ENCODE measurements around the gene SMAD7. TPM values are rescaled to one million over a fixed set of nuclear protein-coding genes. Genes with fewer than 3 reads are reported as not detected.

The SMAD7 gene
- total RNA-seq, 4 donors from 2014 or later, result 22.5 to 54.9 (median 40.0) TPM

DNA sequence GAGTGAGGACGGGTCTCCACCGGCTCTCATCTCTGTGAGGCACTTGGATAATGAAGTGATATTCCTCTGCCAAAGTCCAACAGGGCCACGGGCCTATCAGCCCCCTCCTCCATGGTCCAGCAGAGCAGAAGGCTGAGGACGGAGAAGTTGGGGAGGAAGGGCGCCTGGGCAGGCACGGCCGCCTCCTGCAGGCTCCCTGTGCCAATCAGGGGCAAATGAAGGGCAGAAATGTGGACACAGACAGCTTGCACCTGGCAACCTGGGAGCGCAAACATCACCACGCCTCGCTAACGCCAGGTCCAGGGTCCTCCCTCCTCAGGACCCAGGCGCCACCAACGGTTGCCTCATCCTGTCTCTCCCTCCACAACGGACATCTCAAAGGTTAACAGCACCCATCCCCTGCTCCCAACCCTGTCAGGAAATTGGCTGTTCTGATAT, 24.3 kb downstream of the SMAD7 start:
- peak overlapping the region; percentile 18 to 97 (median 84) for H3K27ac ChIP-seq (replicated peaks in 1 of 4)
- peaks cover 96 to 100% (median 99%) of the 10 kb centered on the region in 4 donors for H3K4me1 ChIP-seq
- no peak for DNase-seq (ENCODE audit: extremely low spot score)
- H3K36me3 ChIP-seq, result peaks cover 0 to 3% (median 2%) of the 10 kb centered on the region in 4 donors
- no peaks in the 10 kb centered on the region for H3K27me3 ChIP-seq
- H3K9me3 ChIP-seq, result no peaks in the 10 kb centered on the region
- intact Hi-C loops (cut with DNase I), result no loop called here
- no peak overlapping the region for H3K4me3 ChIP-seq
- WGBS, result 81% methylated on average over 14 of the region's 14 CpGs
- TF ChIP-seq, protein P1, sequence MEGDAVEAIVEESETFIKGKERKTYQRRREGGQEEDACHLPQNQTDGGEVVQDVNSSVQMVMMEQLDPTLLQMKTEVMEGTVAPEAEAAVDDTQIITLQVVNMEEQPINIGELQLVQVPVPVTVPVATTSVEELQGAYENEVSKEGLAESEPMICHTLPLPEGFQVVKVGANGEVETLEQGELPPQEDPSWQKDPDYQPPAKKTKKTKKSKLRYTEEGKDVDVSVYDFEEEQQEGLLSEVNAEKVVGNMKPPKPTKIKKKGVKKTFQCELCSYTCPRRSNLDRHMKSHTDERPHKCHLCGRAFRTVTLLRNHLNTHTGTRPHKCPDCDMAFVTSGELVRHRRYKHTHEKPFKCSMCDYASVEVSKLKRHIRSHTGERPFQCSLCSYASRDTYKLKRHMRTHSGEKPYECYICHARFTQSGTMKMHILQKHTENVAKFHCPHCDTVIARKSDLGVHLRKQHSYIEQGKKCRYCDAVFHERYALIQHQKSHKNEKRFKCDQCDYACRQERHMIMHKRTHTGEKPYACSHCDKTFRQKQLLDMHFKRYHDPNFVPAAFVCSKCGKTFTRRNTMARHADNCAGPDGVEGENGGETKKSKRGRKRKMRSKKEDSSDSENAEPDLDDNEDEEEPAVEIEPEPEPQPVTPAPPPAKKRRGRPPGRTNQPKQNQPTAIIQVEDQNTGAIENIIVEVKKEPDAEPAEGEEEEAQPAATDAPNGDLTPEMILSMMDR (IDR thresholded peaks at IDR 0.05), result no peak
- no peak for TF ChIP-seq POLR2AphosphoS5 (IDR thresholded peaks at IDR 0.05)
- TF ChIP-seq POLR2A (IDR thresholded peaks at IDR 0.05; ENCODE audit: low read depth), result no peak
- no peak for TF ChIP-seq EP300 (IDR thresholded peaks at IDR 0.05)

DNA sequence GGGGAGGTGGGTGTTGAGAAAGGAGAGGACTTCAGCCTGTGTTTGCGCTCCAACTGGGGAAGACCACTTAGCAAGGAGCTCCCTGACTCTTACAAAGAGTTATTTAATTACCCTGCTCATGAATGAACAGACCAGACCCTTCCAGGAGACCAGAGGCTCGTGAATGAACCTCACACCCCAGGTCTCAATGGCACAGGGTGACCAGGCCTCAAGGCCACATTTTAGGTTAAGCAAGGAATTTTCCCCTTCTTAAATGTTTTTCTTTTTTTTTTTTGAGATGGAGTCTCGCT, 25.3 kb downstream of the SMAD7 start:
- intact Hi-C loops (cut with DNase I), result no loop called here
- TF ChIP-seq EP300 (IDR thresholded peaks at IDR 0.05) (no peak), POLR2AphosphoS5 (IDR thresholded peaks at IDR 0.05) (no peak), POLR2A (IDR thresholded peaks at IDR 0.05; ENCODE audit: low read depth) (no peak)
- TF ChIP-seq, protein P1 (IDR thresholded peaks at IDR 0.05), result no peak
- Histone ChIP-seq H3K27ac (replicated peaks in 1 of 4) (peak overlapping the region; percentile 56 to 97 (median 72)), H3K4me3 (no peak overlapping the region), H3K9me3 (no peaks in the 10 kb centered on the region), H3K36me3 (peaks cover 0 to 13% (median 12%) of the 10 kb centered on the region in 4 donors), H3K27me3 (no peaks in the 10 kb centered on the region), H3K4me1 (peaks cover 86 to 99% (median 95%) of the 10 kb centered on the region in 4 donors)
- WGBS, result 86% methylated on average over 3 of the region's 3 CpGs
- DNase-seq (ENCODE audit: extremely low spot score), result no peak

DNA sequence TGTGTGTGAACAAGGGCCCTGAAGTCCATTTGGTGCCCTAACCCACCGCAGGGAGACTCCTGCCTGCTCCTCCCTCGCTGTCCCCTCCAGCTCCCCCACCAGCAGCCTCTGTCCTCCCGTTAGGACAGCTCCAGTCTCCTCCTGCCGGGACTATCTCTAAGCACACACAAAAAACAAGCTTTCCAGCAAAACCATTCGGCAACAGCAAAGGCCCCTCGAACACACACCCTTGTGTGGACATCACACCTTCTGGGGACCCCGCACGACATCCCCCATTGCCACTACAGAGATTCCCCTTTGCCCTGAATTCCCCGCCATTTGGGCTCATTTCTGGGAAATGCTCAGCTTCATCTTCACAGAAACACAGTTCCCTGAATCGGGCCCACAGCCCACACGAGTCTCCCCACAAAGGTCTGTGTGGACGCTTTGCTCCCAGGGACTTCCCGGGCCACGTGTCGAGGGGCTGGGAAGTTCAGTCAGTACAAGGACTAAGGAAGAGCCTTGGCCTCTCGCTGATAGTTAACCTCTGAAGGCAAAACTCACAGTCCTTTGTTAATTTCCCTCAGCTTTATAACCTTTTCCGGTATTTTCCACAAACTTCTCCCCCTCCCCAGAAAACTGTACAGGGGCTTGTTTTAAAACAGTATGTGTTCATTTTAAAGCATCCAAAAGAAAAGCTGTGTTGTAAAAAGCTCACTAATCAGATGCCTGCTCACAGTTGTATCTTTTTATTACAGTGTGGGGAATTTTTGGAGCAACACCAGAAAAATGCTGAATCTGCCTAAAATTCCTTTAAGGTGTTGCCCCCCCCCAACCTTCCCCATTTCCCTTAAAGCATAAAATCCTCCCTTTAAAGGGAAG, 25.9 kb downstream of the SMAD7 start:
- H3K4me1 ChIP-seq, result peaks cover 81 to 95% (median 90%) of the 10 kb centered on the region in 4 donors
- H3K9me3 ChIP-seq, result no peaks in the 10 kb centered on the region
- TF ChIP-seq POLR2AphosphoS5 (IDR thresholded peaks at IDR 0.05) (no peak), POLR2A (IDR thresholded peaks at IDR 0.05; ENCODE audit: low read depth) (no peak), EP300 (IDR thresholded peaks at IDR 0.05) (no peak)
- TF ChIP-seq, protein P1 (IDR thresholded peaks at IDR 0.05), result no peak
- no peak for DNase-seq (ENCODE audit: extremely low spot score)
- 56% methylated on average over 17 of the region's 17 CpGs for WGBS
- H3K27ac ChIP-seq (replicated peaks in 1 of 4), result peak overlapping the region; percentile 56 to 97 (median 72)
- peak overlapping the region in 2 of 4 donors; percentile 0 to 10 for H3K4me3 ChIP-seq
- H3K27me3 ChIP-seq, result no peaks in the 10 kb centered on the region
- intact Hi-C loops (cut with DNase I), result no loop called here
- peaks cover 0 to 18% (median 16%) of the 10 kb centered on the region in 4 donors for H3K36me3 ChIP-seq

DNA sequence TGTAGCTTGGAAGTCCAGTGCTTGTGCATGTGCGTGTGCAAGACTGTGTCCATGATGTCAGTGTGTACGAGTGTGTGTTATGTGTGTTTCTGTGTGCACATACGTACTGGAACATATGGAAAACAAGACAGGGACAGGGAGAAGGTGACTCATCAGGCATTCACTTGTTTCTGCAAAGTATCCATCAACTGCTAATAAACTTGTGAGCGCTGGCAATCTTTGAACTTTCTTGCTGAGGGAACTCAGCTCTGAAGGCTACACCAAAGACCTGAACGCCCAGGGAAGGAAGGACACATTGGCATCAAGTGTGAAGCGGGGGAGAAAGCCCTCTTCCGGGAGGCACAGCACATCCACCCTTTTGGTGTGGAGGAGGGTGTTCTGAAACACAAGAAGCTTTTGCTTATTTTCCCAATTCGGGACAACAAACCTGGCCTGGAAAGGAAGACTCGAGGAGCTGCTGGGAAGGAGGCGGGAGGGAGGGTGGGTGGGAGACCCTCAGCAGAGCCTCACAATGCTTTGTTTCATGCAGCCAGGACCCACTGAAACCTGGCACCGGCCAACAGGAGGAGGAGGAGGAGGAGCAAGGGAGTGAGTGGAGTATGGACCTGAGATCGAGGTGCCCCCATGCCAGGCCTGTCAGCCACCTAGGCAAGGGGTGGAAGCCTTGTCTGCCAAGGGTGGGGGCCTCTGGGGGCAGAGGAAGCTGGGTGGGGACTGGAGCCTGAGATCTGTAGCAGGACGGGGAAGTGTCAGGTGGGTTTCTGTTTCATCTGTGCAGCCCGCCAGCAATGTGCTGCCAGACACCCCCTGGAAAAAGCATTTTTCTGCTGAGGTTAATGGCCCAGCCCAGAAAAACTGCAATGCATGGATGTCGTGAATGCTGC, 26.8 kb downstream of the SMAD7 start:
- Histone ChIP-seq H3K27me3 (no peaks in the 10 kb centered on the region), H3K4me3 (peak overlapping the region in 3 of 4 donors; percentile 0 to 60 (median 48)), H3K4me1 (peaks cover 72 to 87% (median 81%) of the 10 kb centered on the region in 4 donors), H3K27ac (replicated peaks in 1 of 4) (peak overlapping the region; percentile 56 to 97 (median 72)), H3K36me3 (peaks cover 0 to 25% (median 19%) of the 10 kb centered on the region in 4 donors), H3K9me3 (no peaks in the 10 kb centered on the region)
- WGBS, result 43% methylated on average over 12 of the region's 15 CpGs
- TF ChIP-seq, protein P1 (IDR thresholded peaks at IDR 0.05), result no peak
- TF ChIP-seq POLR2AphosphoS5 (IDR thresholded peaks at IDR 0.05) (no peak), EP300 (IDR thresholded peaks at IDR 0.05) (no peak), POLR2A (IDR thresholded peaks at IDR 0.05; ENCODE audit: low read depth) (no peak)
- intact Hi-C loops (cut with DNase I), result no loop called here
- DNase-seq (ENCODE audit: extremely low spot score), result no peak

Measured in esophagus muscularis mucosa (tissue), 4 donors.